PC-9 (cell line): ENCODE measurements around the gene ALPK1. TPM values are rescaled to one million over a fixed set of nuclear protein-coding genes. Genes with fewer than 3 reads are reported as not detected.

Source experiments
- BruUV-seq: library from RNA; stranded (reverse); fragments of 400-500 nt; replicated peaks from 2 replicates; lab custom pipeline; 2021; lab: Mats Ljungman, UMichigan
- CTCF ChIA-PET: fragments of 300-600 bp; sonication (Branson Sonifier 250); formaldehyde crosslinking; loops from one replicate; lab custom pipeline; 2022; ENCODE audit warnings: antibody characterized with exemption; lab: Charles Lee
- POLR2A ChIA-PET: fragments of 300-600 bp; sonication (Branson Sonifier 250); formaldehyde crosslinking; loops from one replicate; lab custom pipeline; 2022; ENCODE audit warnings: antibody characterized with exemption; ENCODE audit not compliant: unreplicated experiment; lab: Charles Lee
- DNase-seq, 2 experiments: peaks; one replicate each; pipeline versions ENCODE4 v3.0.0 to v3.0.0-alpha.2; 2015 to 2022; ENCODE audit warnings: mixed read lengths in 1 of 2
- H2AFZ ChIP-seq: fragments of 200-600 bp; sonication (generic); 2 replicates; pipeline ENCODE4 v1.8.1; 2017; ENCODE audit warnings: antibody characterized with exemption
- H3F3A ChIP-seq: fragments of 200-600 bp; sonication (generic); 2 replicates; pipeline ENCODE4 v1.8.1; 2017; ENCODE audit warnings: antibody characterized with exemption, mild to moderate bottlenecking, low read depth; ENCODE audit not compliant: insufficient read depth
- H3K27ac ChIP-seq: fragments of 200-600 bp; sonication (generic); 2 replicates; pipeline ENCODE4 v1.6.1; 2016; ENCODE audit warnings: mixed run types
- H3K27me3 ChIP-seq: fragments of 200-600 bp; sonication (generic); 2 replicates; pipeline ENCODE4 v1.6.1; 2016; ENCODE audit warnings: low read depth, mixed run types; ENCODE audit not compliant: insufficient read depth
- H3K36me3 ChIP-seq: fragments of 200-600 bp; sonication (generic); 2 replicates; pipeline ENCODE4 v1.6.1; 2016; ENCODE audit warnings: low read depth, mixed run types
- H3K4me1 ChIP-seq: fragments of 200-600 bp; sonication (generic); replicated peaks from 2 replicates; pipeline ENCODE4 v1.6.1; 2016; ENCODE audit warnings: mixed run types; ENCODE audit not compliant: insufficient read depth
- H3K4me2 ChIP-seq: fragments of 200-600 bp; sonication (generic); 2 replicates; pipeline ENCODE4 v1.6.1; 2017; ENCODE audit warnings: mixed run types
- H3K4me3 ChIP-seq: fragments of 200-600 bp; sonication (generic); 2 replicates; pipeline ENCODE4 v1.6.1; 2016; ENCODE audit warnings: mixed run types
- H3K79me2 ChIP-seq: fragments of 200-600 bp; sonication (generic); 2 replicates; pipeline ENCODE4 v1.6.1; 2017; ENCODE audit warnings: low read depth, mixed run types
- H3K9me2 ChIP-seq: fragments of 200-600 bp; sonication (generic); 2 replicates; pipeline ENCODE4 v1.8.1; 2017; ENCODE audit warnings: mild to moderate bottlenecking; ENCODE audit not compliant: insufficient read depth
- H3K9me3 ChIP-seq: fragments of 200-600 bp; sonication (generic); 2 replicates; pipeline ENCODE4 v1.8.1; 2016; ENCODE audit warnings: low read depth; ENCODE audit not compliant: insufficient read depth
- H4K20me1 ChIP-seq: fragments of 200-600 bp; sonication (generic); 2 replicates; pipeline ENCODE4 v1.8.1; 2017; ENCODE audit not compliant: insufficient read depth
- CTCF ChIP-seq: fragments of 200-600 bp; sonication (generic); conservative IDR thresholded peaks from 2 replicates; pipeline ENCODE4 v1.6.1; 2017; ENCODE audit warnings: mixed run types, antibody characterized with exemption, mild to moderate bottlenecking, moderate library complexity
- EZH2 ChIP-seq: fragments of 200-600 bp; sonication (generic); IDR thresholded peaks from 2 replicates; pipeline ENCODE4 v1.8.0; 2017; ENCODE audit warnings: antibody characterized with exemption, low read depth
- intact Hi-C: fragments of 100-400 bp; cut with micrococcal nuclease; formaldehyde crosslinking; loops from one replicate; pipeline ENCODE4 v1.10.0; 2022; ENCODE audit not compliant: unreplicated experiment
- total RNA-seq: library from RNA; stranded (reverse); gene quantifications from 2 replicates; pipeline ENCODE4 v1.2.3, GENCODE V29; 2021

ALPK1 gene
- total RNA-seq, 1 experiment from 2014 or later, result 35.4 TPM

- Histone ChIP-seq H2AFZ (no peak overlapping the region), H3K4me1 (no peaks in the 10 kb centered on the region), H3K27ac (no peak overlapping the region), H3K4me2 (no peak overlapping the region), H3K27me3 (no peaks in the 10 kb centered on the region), H3K9me3 (no peaks in the 10 kb centered on the region), H3K4me3 (no peak overlapping the region), H3F3A (no peaks in the 10 kb centered on the region), H3K9me2 (peaks cover 3% of the 10 kb centered on the region; the same call in 1 of the 2 replicates), H3K36me3 (no peaks in the 10 kb centered on the region), H3K79me2 (no peaks in the 10 kb centered on the region), H4K20me1 (no peaks in the 10 kb centered on the region)
- CTCF ChIA-PET, result no interaction called here
- no TSS peak for BruUV-seq
- TF ChIP-seq EZH2 (no peak), CTCF (no peak)
- POLR2A ChIA-PET, result interaction anchor here (0.6 kb wide), 1 partner anchor 8 kb away, joined by 9 read pairs; no protein-coding TSS in a partner anchor
- intact Hi-C loops, result no loop called here
- DNase-seq, result no peak
Observed at GRCh38 chr4:112423591-112423990, 126.4 kb downstream of the ALPK1 start.

- CTCF ChIA-PET, result no interaction called here
- no peak for DNase-seq
- H3K9me2 ChIP-seq, result no peaks in the 10 kb centered on the region
- H4K20me1 ChIP-seq, result no peaks in the 10 kb centered on the region
- H2AFZ ChIP-seq, result no peak overlapping the region
- intact Hi-C loops, result no loop called here
- H3F3A ChIP-seq, result no peaks in the 10 kb centered on the region
- H3K27ac ChIP-seq, result no peak overlapping the region
- no peak overlapping the region for H3K4me2 ChIP-seq
- H3K27me3 ChIP-seq, result no peaks in the 10 kb centered on the region
- POLR2A ChIA-PET, result no interaction called here
- no peaks in the 10 kb centered on the region for H3K79me2 ChIP-seq
- TF ChIP-seq CTCF (no peak), EZH2 (no peak)
- no peaks in the 10 kb centered on the region for H3K9me3 ChIP-seq
- H3K4me3 ChIP-seq, result no peak overlapping the region
- BruUV-seq, result no TSS peak
- H3K4me1 ChIP-seq, result no peaks in the 10 kb centered on the region
- H3K36me3 ChIP-seq, result no peaks in the 10 kb centered on the region
Observed at GRCh38 chr4:112425823-112426222, 128.7 kb downstream of the ALPK1 start.

- Histone ChIP-seq H3K27me3 (no peaks in the 10 kb centered on the region), H3K79me2 (no peaks in the 10 kb centered on the region), H4K20me1 (no peaks in the 10 kb centered on the region), H3K27ac (no peak overlapping the region), H3F3A (no peaks in the 10 kb centered on the region), H3K36me3 (no peaks in the 10 kb centered on the region), H3K9me3 (no peaks in the 10 kb centered on the region), H3K4me2 (no peak overlapping the region), H3K4me1 (no peaks in the 10 kb centered on the region), H3K4me3 (no peak overlapping the region), H2AFZ (no peak overlapping the region), H3K9me2 (no peaks in the 10 kb centered on the region)
- no peak for DNase-seq
- BruUV-seq, result no TSS peak
- CTCF ChIA-PET, result no interaction called here
- TF ChIP-seq EZH2, result no peak
- no peak for TF ChIP-seq CTCF
- POLR2A ChIA-PET, result no interaction called here
- intact Hi-C loops, result no loop called here
Observed at GRCh38 chr4:112426416-112426815, 129.2 kb downstream of the ALPK1 start.
